GM12801 (cell line): ENCODE results near the gene COL4A6.

Experiments
- TF ChIP-seq, protein P1 (sequence below): IDR thresholded peaks from one replicate; pipeline ENCODE4 v1.5.1; 2011; ENCODE audit warnings: control low read depth; ENCODE audit not compliant: insufficient read length; ENCODE audit errors: extremely low read depth

Gene COL4A6

GRCh38 chrX:108173874-108174273 is 264.3 kb downstream of the COL4A6 start:
- TF ChIP-seq, protein P1, sequence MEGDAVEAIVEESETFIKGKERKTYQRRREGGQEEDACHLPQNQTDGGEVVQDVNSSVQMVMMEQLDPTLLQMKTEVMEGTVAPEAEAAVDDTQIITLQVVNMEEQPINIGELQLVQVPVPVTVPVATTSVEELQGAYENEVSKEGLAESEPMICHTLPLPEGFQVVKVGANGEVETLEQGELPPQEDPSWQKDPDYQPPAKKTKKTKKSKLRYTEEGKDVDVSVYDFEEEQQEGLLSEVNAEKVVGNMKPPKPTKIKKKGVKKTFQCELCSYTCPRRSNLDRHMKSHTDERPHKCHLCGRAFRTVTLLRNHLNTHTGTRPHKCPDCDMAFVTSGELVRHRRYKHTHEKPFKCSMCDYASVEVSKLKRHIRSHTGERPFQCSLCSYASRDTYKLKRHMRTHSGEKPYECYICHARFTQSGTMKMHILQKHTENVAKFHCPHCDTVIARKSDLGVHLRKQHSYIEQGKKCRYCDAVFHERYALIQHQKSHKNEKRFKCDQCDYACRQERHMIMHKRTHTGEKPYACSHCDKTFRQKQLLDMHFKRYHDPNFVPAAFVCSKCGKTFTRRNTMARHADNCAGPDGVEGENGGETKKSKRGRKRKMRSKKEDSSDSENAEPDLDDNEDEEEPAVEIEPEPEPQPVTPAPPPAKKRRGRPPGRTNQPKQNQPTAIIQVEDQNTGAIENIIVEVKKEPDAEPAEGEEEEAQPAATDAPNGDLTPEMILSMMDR, result no peak

GRCh38 chrX:108171671-108172070 is 266.6 kb downstream of the COL4A6 start:
- TF ChIP-seq, protein P1, result no peak

DNA sequence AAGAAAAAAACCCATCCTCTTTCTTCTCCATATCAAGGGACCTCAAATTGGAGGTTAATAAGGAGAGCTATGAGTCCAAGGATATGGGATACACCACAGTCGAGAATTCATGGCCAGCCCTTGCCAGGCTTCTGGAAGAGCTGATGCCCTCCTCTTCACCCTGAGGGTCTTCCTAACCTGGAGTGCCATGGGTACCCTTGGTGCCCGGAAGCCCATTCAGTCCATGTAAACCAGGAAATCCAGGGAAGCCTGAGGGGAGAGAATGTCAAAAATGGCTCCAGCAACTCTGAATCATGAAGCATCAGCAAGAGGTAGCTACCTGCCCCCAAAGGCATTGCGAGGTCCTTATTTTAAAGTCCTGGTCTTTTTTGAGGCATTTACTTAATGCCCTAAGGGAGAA is 268.5 kb downstream of the COL4A6 start:
- TF ChIP-seq, protein P1, result no peak

- TF ChIP-seq, protein P1, result no peak
Observed at GRCh38 chrX:108168961-108169740, 269.1 kb downstream of the COL4A6 start.

DNA sequence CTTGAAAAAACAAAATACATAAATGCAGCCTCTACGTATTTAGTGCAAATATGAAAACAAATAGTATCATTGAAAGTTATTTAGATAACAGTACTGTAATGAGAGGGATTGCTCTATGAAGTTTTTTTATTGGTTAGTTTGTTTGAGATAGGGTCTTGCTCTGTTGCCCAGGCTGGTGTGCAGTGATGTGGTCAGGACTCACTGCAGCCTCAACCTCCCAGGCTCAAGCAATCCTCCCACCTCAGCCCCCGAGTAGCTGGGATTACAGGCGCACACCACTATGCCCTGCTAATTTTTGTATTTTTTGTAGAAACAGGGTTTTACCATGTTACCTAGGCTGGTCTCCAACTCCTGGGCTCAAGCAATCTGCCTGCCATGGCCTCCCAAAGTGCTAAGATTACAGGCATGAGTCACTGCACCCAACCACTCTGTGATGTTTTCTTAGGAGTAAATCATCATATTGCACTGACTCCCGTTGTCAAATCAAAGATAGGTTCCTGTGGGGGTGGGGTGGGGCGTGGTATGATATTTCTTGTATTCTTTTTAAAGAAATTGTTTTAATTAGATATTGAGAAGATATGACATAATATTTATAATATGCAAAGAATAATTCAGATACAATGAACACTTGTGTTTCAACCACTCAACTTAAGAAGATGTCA is 270.9 kb downstream of the COL4A6 start:
- TF ChIP-seq, protein P1, result no peak

DNA sequence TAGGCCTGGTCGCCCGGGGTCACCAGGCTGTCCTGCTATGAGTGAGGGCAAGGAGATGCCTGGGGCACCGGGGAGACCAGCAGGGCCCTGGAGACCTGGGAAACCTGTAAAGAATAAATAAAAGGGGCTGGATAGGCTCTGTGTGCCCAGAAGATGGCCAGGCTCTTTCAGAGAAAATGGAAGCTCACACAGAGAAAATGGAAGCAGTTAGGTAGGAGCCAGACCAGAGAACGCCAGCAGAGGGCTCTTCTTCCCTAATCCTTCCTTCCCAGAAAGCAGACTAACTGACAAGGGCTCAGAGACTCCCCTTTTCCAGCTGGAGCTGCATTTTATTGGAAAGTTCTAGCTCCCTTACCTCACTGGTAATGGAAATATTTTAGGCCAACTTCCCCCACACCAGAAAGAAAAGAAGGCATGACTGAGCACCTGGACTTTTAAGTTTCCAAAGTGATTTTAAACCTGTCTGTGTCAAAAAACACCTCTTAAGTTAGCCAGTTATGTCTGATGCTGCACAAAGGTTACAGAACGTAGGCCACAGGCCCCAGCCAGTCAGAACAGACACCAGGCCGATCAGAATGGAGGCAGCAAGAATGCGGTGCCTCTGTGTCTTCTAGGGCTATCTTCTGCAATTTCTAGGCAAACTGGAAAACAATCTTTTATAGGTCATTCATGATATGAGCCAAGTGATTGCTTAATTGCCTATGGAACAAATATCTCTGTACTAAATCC is 272.7 kb downstream of the COL4A6 start:
- TF ChIP-seq, protein P1, result no peak
